Neural cell (in vitro differentiated cells): ENCODE measurements around the gene PTPRT. TPM values are rescaled to one million over a fixed set of nuclear protein-coding genes. Genes with fewer than 3 reads are reported as not detected.

Source experiments
- H2AFZ ChIP-seq: fragments of 200-600, 300-800 bp; sonication (generic), shearing (Covaris generic); 2 replicates; pipeline ENCODE4 v1.6.0; 2014; ENCODE audit warnings: low read depth, mild to moderate bottlenecking, antibody characterized with exemption, low read length, moderate library complexity
- H3F3A ChIP-seq: fragments of 200-600 bp; shearing (Covaris generic); 2 replicates; pipeline ENCODE4 v1.6.1; 2016; ENCODE audit warnings: mild to moderate bottlenecking, moderate library complexity, mixed read lengths, antibody characterized with exemption, low read length; ENCODE audit not compliant: insufficient read depth, poor library complexity, severe bottlenecking
- H3K27ac ChIP-seq: fragments of 200-600, 300-800 bp; sonication (generic), shearing (Covaris generic); 2 replicates; pipeline ENCODE4 v1.5.1; 2014; ENCODE audit warnings: mild to moderate bottlenecking, low read length, moderate library complexity
- H3K27me3 ChIP-seq: fragments of 300-800, 200-600 bp; sonication (generic), shearing (Covaris generic); 2 replicates; pipeline ENCODE4 v1.6.0; 2014; ENCODE audit warnings: mild to moderate bottlenecking, low read depth, low read length, moderate library complexity; ENCODE audit not compliant: insufficient read depth
- H3K36me3 ChIP-seq: fragments of 300-800, 200-600 bp; sonication (generic), shearing (Covaris generic); 2 replicates; pipeline ENCODE4 v1.5.1; 2014; ENCODE audit warnings: mild to moderate bottlenecking, antibody characterized with exemption, low read length, moderate library complexity; ENCODE audit not compliant: insufficient read depth
- H3K4me2 ChIP-seq: fragments of 300-800, 200-600 bp; sonication (generic), shearing (Covaris generic); 2 replicates; pipeline ENCODE4 v1.6.0; 2014; ENCODE audit warnings: mild to moderate bottlenecking, low read length
- H3K4me3 ChIP-seq: fragments of 300-800, 200-600 bp; sonication (generic), shearing (Covaris generic); 2 replicates; pipeline ENCODE4 v1.5.1; 2014; ENCODE audit warnings: mild to moderate bottlenecking, low read length, moderate library complexity
- H3K79me2 ChIP-seq: fragments of 200-600 bp; shearing (Covaris generic); replicated peaks from 2 replicates; pipeline ENCODE4 v1.6.0; 2014; ENCODE audit warnings: mild to moderate bottlenecking, low read length, moderate library complexity; ENCODE audit not compliant: insufficient read depth
- H3K9ac ChIP-seq: fragments of 300-800, 200-600 bp; sonication (generic), shearing (Covaris generic); 2 replicates; pipeline ENCODE4 v1.6.1; 2016; ENCODE audit warnings: mild to moderate bottlenecking, low read length, mixed read lengths
- H3K9me2 ChIP-seq: fragments of 200-600 bp; shearing (Covaris generic); 2 replicates; pipeline ENCODE4 v1.6.1; 2016; ENCODE audit warnings: mild to moderate bottlenecking, low read length, mixed read lengths; ENCODE audit not compliant: insufficient read depth
- H3K9me3 ChIP-seq: fragments of 200-600, 300-800 bp; sonication (generic), shearing (Covaris generic); 2 replicates; pipeline ENCODE4 v1.6.1; 2016; ENCODE audit warnings: mild to moderate bottlenecking, mixed run types, low read length, moderate library complexity, mixed read lengths
- H4K20me1 ChIP-seq: fragments of 200-600 bp; shearing (Covaris generic); 2 replicates; pipeline ENCODE4 v1.6.1; 2016; ENCODE audit warnings: mild to moderate bottlenecking, mixed run types; ENCODE audit not compliant: insufficient read depth
- EP300 ChIP-seq: fragments of 450-650 bp; conservative IDR thresholded peaks from 2 replicates; pipeline ENCODE4 v1.6.1; 2014; ENCODE audit warnings: antibody characterized with exemption, mild to moderate bottlenecking, moderate library complexity; ENCODE audit not compliant: poor library complexity, severe bottlenecking
- EZH2 ChIP-seq: fragments of 200-600, 300-800 bp; shearing (Covaris generic), sonication (generic); IDR thresholded peaks from 2 replicates; pipeline ENCODE4 v1.6.1; 2014; ENCODE audit warnings: antibody characterized with exemption, low read length, borderline replicate concordance, mild to moderate bottlenecking; ENCODE audit not compliant: insufficient read depth, poor library complexity, severe bottlenecking
- MXI1 ChIP-seq: fragments of 450-650 bp; conservative IDR thresholded peaks from 2 replicates; pipeline ENCODE4 v1.6.1; 2014; ENCODE audit warnings: antibody characterized with exemption, mild to moderate bottlenecking; ENCODE audit not compliant: poor library complexity, severe bottlenecking
- POLR2AphosphoS5 ChIP-seq: IDR thresholded peaks from 2 replicates; pipeline ENCODE4 v1.6.1; 2012
- RAD21 ChIP-seq: fragments of 450-650 bp; conservative IDR thresholded peaks from 2 replicates; pipeline ENCODE4 v1.6.1; 2014; ENCODE audit warnings: antibody characterized with exemption, mild to moderate bottlenecking, moderate library complexity
- SMC3 ChIP-seq: fragments of 450-650 bp; conservative IDR thresholded peaks from 2 replicates; pipeline ENCODE4 v1.6.1; 2014; ENCODE audit warnings: antibody characterized with exemption, mild to moderate bottlenecking, moderate library complexity; ENCODE audit not compliant: poor library complexity
- TAF1 ChIP-seq: IDR thresholded peaks from 2 replicates; pipeline ENCODE4 v1.6.1; 2012; ENCODE audit warnings: low read depth
- polyA plus RNA-seq: library from polyadenylated mRNA; depleted of rRNA; stranded (reverse); fragments of >200 nt; gene quantifications from 2 replicates; pipeline ENCODE4 v1.2.3, GENCODE V29; 2014
- TF ChIP-seq, protein P1 (sequence below): IDR thresholded peaks from 2 replicates; pipeline ENCODE4 v1.6.1; 2012; ENCODE audit warnings: borderline replicate concordance
- TF ChIP-seq, protein P2 (sequence below): fragments of 450-650 bp; IDR thresholded peaks from 2 replicates; pipeline ENCODE4 v1.5.1; 2014; ENCODE audit warnings: antibody characterized with exemption, mild to moderate bottlenecking, moderate library complexity; ENCODE audit not compliant: poor library complexity, severe bottlenecking

PTPRT gene
- polyA plus RNA-seq, 1 donor from 2014 or later: 9.2 TPM

DNA sequence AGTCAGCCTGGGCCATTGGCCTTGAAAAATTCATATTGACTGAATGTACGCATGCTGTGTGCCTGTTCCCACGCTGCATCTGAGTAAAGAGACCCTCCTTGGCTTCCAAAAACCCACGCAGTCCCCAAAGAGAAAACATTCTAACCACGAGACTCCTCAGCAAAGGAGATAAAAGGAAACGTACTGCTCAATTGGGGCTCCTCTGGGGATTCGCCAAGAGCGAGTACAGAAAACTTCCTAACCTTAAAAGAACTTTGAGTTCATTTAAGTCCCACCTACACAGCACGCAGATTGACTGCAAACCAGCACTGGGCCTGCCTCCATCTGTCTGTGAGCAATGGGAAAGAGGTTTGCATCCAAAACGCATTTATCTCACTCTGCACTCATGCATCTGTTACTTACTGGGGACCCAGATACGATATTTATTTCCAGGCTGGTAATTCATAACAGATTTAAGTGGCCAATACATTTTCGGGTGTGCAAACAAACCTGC is 1065.7 kb downstream of the PTPRT start:
- Histone ChIP-seq H3K27me3 (no peaks in the 10 kb centered on the region), H3F3A (no peaks in the 10 kb centered on the region), H3K36me3 (no peaks in the 10 kb centered on the region), H3K27ac (no peak overlapping the region), H3K79me2 (no peaks in the 10 kb centered on the region), H3K9me3 (no peaks in the 10 kb centered on the region), H2AFZ (no peak overlapping the region), H3K9ac (no peak overlapping the region), H4K20me1 (no peaks in the 10 kb centered on the region), H3K9me2 (no peaks in the 10 kb centered on the region), H3K4me3 (no peak overlapping the region), H3K4me2 (no peak overlapping the region)
- TF ChIP-seq, protein P1, sequence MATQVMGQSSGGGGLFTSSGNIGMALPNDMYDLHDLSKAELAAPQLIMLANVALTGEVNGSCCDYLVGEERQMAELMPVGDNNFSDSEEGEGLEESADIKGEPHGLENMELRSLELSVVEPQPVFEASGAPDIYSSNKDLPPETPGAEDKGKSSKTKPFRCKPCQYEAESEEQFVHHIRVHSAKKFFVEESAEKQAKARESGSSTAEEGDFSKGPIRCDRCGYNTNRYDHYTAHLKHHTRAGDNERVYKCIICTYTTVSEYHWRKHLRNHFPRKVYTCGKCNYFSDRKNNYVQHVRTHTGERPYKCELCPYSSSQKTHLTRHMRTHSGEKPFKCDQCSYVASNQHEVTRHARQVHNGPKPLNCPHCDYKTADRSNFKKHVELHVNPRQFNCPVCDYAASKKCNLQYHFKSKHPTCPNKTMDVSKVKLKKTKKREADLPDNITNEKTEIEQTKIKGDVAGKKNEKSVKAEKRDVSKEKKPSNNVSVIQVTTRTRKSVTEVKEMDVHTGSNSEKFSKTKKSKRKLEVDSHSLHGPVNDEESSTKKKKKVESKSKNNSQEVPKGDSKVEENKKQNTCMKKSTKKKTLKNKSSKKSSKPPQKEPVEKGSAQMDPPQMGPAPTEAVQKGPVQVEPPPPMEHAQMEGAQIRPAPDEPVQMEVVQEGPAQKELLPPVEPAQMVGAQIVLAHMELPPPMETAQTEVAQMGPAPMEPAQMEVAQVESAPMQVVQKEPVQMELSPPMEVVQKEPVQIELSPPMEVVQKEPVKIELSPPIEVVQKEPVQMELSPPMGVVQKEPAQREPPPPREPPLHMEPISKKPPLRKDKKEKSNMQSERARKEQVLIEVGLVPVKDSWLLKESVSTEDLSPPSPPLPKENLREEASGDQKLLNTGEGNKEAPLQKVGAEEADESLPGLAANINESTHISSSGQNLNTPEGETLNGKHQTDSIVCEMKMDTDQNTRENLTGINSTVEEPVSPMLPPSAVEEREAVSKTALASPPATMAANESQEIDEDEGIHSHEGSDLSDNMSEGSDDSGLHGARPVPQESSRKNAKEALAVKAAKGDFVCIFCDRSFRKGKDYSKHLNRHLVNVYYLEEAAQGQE: no peak
- TF ChIP-seq TAF1 (no peak), EP300 (no peak), SMC3 (no peak), MXI1 (no peak), EZH2 (no peak), RAD21 (no peak), POLR2AphosphoS5 (no peak)
- TF ChIP-seq, protein P2, sequence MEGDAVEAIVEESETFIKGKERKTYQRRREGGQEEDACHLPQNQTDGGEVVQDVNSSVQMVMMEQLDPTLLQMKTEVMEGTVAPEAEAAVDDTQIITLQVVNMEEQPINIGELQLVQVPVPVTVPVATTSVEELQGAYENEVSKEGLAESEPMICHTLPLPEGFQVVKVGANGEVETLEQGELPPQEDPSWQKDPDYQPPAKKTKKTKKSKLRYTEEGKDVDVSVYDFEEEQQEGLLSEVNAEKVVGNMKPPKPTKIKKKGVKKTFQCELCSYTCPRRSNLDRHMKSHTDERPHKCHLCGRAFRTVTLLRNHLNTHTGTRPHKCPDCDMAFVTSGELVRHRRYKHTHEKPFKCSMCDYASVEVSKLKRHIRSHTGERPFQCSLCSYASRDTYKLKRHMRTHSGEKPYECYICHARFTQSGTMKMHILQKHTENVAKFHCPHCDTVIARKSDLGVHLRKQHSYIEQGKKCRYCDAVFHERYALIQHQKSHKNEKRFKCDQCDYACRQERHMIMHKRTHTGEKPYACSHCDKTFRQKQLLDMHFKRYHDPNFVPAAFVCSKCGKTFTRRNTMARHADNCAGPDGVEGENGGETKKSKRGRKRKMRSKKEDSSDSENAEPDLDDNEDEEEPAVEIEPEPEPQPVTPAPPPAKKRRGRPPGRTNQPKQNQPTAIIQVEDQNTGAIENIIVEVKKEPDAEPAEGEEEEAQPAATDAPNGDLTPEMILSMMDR: no peak

DNA sequence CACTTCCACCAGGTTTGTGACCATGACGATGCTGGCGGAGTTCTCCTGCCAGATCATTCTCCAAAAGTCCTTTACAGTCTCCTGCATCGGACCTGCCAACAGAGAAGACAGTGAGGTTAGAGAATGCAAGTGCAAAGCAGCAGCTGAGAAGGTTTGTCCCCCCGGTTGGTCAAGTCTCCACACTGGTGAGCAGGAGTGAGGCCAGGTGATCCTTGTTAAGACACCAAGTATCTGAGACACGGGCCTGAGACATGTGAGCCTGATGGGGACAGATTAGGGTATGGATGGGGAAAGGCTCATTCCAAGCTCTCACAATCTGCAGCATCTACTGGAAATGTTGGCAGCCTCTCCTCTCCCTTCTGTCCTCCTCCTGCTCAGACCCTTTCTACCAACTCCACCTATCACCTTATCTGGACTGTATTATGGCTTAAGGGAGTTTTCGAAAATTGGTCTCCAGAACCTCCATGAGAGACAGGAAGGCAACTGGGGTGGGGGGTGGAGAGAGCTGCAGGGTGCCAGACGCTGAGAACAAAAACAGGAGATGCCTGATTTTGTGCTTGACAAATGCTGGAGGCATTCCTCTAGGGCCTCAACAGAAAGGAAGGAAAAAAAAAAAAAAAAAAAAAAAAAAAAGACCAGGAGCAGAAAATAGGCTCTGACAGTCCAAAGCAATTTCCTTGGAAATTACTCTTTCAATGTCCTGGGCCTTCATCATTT is 1071.1 kb downstream of the PTPRT start:
- Histone ChIP-seq H4K20me1 (no peaks in the 10 kb centered on the region), H3K9ac (no peak overlapping the region), H3K4me3 (no peak overlapping the region), H3K79me2 (no peaks in the 10 kb centered on the region), H3K27ac (no peak overlapping the region), H3K4me2 (no peak overlapping the region), H3K9me2 (no peaks in the 10 kb centered on the region), H3F3A (no peaks in the 10 kb centered on the region), H3K27me3 (no peaks in the 10 kb centered on the region), H2AFZ (no peak overlapping the region), H3K36me3 (no peaks in the 10 kb centered on the region), H3K9me3 (no peaks in the 10 kb centered on the region)
- TF ChIP-seq, protein P2: no peak
- no peak for TF ChIP-seq EZH2
- TF ChIP-seq RAD21: no peak
- TF ChIP-seq MXI1: no peak
- TF ChIP-seq, protein P1: no peak
- TF ChIP-seq POLR2AphosphoS5: no peak
- no peak for TF ChIP-seq TAF1
- no peak for TF ChIP-seq SMC3
- no peak for TF ChIP-seq EP300
